DOHH2 (cell line): ENCODE results near the gene C9orf43.

Experiments used
- CTCF ChIP-seq: fragments of 200-600 bp; sonication (generic); IDR thresholded peaks from one replicate; pipeline ENCODE4 v1.5.1; 2014; ENCODE audit warnings: antibody characterized with exemption, mild to moderate bottlenecking, low read depth, low read length; ENCODE audit not compliant: poor library complexity, severe bottlenecking
- EZH2phosphoT487 ChIP-seq: fragments of 200-600 bp; sonication (generic); IDR thresholded peaks from 2 replicates; pipeline ENCODE4 v1.6.1; 2017; ENCODE audit warnings: borderline replicate concordance, mild to moderate bottlenecking, antibody characterized with exemption, low read length, moderate library complexity, mixed read lengths

GRCh38 chr9:113397203-113397631, 13.3 kb upstream of the C9orf43 start:
- TF ChIP-seq CTCF = no peak
- no peak for TF ChIP-seq EZH2phosphoT487
